Measurements from ENCODE around the gene DCBLD2.

DCBLD2 gene

GRCh38 chr3:98754483-98754882 lies 147.0 kb downstream of the DCBLD2 start:
- DNase-seq (ENCODE audit: extremely low read depth, low read depth): no peak
- TF ChIP-seq CTCF (IDR thresholded peaks at IDR 0.05; ENCODE audit: low read depth, low read length): no peak

GRCh38 chr3:98750276-98750919 lies 151.1 kb downstream of the DCBLD2 start:
- no peak for DNase-seq (ENCODE audit: extremely low read depth, low read depth)
- TF ChIP-seq CTCF (IDR thresholded peaks at IDR 0.05; ENCODE audit: low read depth, low read length): no peak

DNA sequence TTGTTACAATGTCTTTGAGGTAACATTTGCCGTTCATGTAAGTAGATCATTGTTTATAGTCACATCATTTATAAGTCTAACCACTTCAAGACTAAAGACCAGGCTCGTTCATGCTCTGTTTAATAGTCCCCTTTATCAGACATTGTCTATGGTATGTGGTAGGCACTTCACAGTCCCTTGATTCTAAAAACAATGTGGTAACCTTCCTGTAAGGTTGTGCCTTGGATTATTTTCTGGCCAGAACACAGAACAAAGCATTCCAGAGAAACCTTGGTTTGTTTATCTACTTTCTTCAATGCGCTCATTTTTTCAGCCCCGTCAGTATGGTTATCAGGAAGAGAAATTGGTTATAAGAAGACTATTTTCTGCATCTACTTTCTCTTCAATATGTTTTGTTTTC lies 154.6 kb downstream of the DCBLD2 start:
- DNase-seq (ENCODE audit: extremely low read depth, low read depth): no peak
- TF ChIP-seq CTCF (IDR thresholded peaks at IDR 0.05; ENCODE audit: low read depth, low read length): no peak

GRCh38 chr3:98746122-98746521 lies 155.4 kb downstream of the DCBLD2 start:
- TF ChIP-seq CTCF (IDR thresholded peaks at IDR 0.05; ENCODE audit: low read depth, low read length): no peak
- DNase-seq (ENCODE audit: extremely low read depth, low read depth): no peak

Data from AG09319 (cell line).